T-cell (primary cell): Measurements from ENCODE around the gene KSR1. TPM values are rescaled to one million over a fixed set of nuclear protein-coding genes. Genes with fewer than 3 reads are reported as not detected.

Experiments used
- ATAC-seq, 4 experiments: fragments of 200-7000 bp in 3 of 4; fragments of 150-1000 bp in 1 of 4; cut with Tn5 transposase; replicated peaks in 1 of 4; 1 replicate in 3 of 4; 2 replicates in 1 of 4; pipeline ENCODE4 v1.10.0; 2021; ENCODE audit warnings: moderate library complexity in 3 of 4, mild to moderate bottlenecking in 2 of 4, moderate number of reproducible peaks in 1 of 4
- CTCF ChIA-PET, 2 donors: fragments of 300-600 bp; sonication (Branson Sonifier 250); formaldehyde crosslinking; loops; one replicate each; lab custom pipeline; 2022; ENCODE audit warnings: antibody characterized with exemption in 2 of 2; lab: Charles Lee
- POLR2A ChIA-PET, 2 donors: fragments of 300-600 bp; sonication (Branson Sonifier 250); formaldehyde crosslinking; loops; one replicate each; lab custom pipeline; 2022; ENCODE audit warnings: antibody characterized with exemption in 2 of 2; lab: Charles Lee
- DNase-seq, 35 experiments: peaks; one replicate each; pipeline versions ENCODE4 v3.0.0 to v3.0.0-alpha.2; 2013 to 2023
- H3K27ac ChIP-seq: one replicate; pipeline ENCODE4 v1.5.1; 2013; ENCODE audit warnings: low read length
- H3K27me3 ChIP-seq, 2 experiments: replicated peaks in 1 of 2; 1 replicate in 1 of 2; 2 replicates in 1 of 2; pipeline versions ENCODE4 v1.6.1 to v1.7.0; 2013; ENCODE audit warnings: low read length in 1 of 2, mixed read lengths in 1 of 2; ENCODE audit not compliant: control insufficient read depth in 2 of 2, insufficient read depth in 2 of 2; ENCODE audit errors: extremely low read depth in 1 of 2
- H3K36me3 ChIP-seq, 2 donors: 1 replicate in 1 of 2; 2 replicates in 1 of 2; pipeline versions ENCODE4 v1.6.1 to v1.7.0; 2013; ENCODE audit warnings: low read length in 1 of 2; ENCODE audit not compliant: control insufficient read depth in 2 of 2, insufficient read depth in 1 of 2; ENCODE audit errors: extremely low read depth in 1 of 2
- H3K4me1 ChIP-seq, 2 experiments: 1 replicate in 1 of 2; 2 replicates in 1 of 2; pipeline versions ENCODE4 v1.6.1 to v1.7.0; 2013; ENCODE audit warnings: low read length in 2 of 2, mixed read lengths in 1 of 2; ENCODE audit not compliant: insufficient read depth in 2 of 2, control insufficient read depth in 1 of 2; ENCODE audit errors: extremely low read depth in 1 of 2
- H3K4me3 ChIP-seq, 2 donors: 1 replicate in 1 of 2; 2 replicates in 1 of 2; pipeline versions ENCODE4 v1.5.1 to v1.7.0; 2013; ENCODE audit warnings: mild to moderate bottlenecking in 2 of 2, low read length in 1 of 2, moderate library complexity in 1 of 2; ENCODE audit not compliant: control insufficient read depth in 1 of 2; ENCODE audit errors: extremely low read depth in 1 of 2
- H3K9me3 ChIP-seq: 2 replicates; pipeline ENCODE4 v1.7.0; 2013
- H3K27ac Mint-ChIP-seq, 2 donors: one replicate each; pipeline ENCODE4 v1.8.0; 2020 to 2021; ENCODE audit warnings: mild to moderate bottlenecking in 2 of 2, mixed read lengths in 2 of 2
- H3K27me3 Mint-ChIP-seq, 2 donors: one replicate each; pipeline ENCODE4 v1.8.0; 2021 to 2022; ENCODE audit warnings: mixed read lengths in 2 of 2
- H3K36me3 Mint-ChIP-seq: one replicate; pipeline ENCODE4 v1.8.0; 2021; ENCODE audit warnings: mixed read lengths
- H3K4me1 Mint-ChIP-seq, 3 donors: one replicate each; pipeline ENCODE4 v1.8.0; 2020 to 2022; ENCODE audit warnings: mixed read lengths in 3 of 3, mild to moderate bottlenecking in 1 of 3
- H3K4me3 Mint-ChIP-seq, 3 donors: one replicate each; pipeline ENCODE4 v1.8.0; 2020 to 2022; ENCODE audit warnings: mild to moderate bottlenecking in 3 of 3, mixed read lengths in 3 of 3, moderate library complexity in 3 of 3
- H3K9me3 Mint-ChIP-seq, 3 donors: one replicate each; pipeline ENCODE4 v1.8.0; 2020 to 2022; ENCODE audit warnings: mixed read lengths in 3 of 3
- WGBS: methylation state at CpG from one replicate; pipeline ENCODE4 v1.1.5; 2013; ENCODE audit warnings: missing lambda C conversion rate; ENCODE audit not compliant: insufficient coverage; 5-methylcytosine and 5-hydroxymethylcytosine counted together
- total RNA-seq, 35 experiments: library from RNA in 6 of 35; stranded (reverse) in 6 of 35; fragments of 120-200 nt in 1 of 35; gene quantifications; one replicate each; pipeline versions ENCODE4 v1.2.1 to v1.2.4 and lab custom pipeline; 2013 to 2026

KSR1 gene
- total RNA-seq, 5 donors from 2014 or later (not counting 1 experiment from before 2014, with no cell fraction given) = 26.8 to 35.8 (median 27.6) TPM

DNA sequence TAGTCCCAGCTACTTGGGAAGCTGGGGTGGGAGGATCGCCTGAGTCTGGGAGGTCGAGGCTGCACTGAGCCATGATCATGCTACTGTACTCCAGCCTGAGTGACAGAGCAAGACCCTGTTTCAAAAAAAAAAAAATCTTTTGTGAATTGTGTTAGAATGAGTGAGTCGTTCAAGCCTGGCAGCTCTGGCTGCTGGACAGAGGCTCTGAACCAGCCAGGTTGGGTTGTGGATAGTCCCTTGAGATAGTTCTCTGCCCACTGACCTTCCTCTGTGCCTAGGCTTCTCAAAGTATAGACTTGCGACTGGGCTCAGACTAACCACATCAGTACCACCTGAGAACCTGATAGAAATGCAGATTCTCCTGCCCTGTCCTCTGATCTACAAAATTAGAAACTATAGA is 2.2 kb upstream of the KSR1 start:
- DNase-seq (no peak), ATAC-seq (no peak)
- H3K4me1 ChIP-seq = peaks cover 0 to 25% of the 10 kb centered on the region in 2 experiments
- no peaks in the 10 kb centered on the region for H3K36me3 ChIP-seq
- H3K4me1 Mint-ChIP-seq = peaks cover 17 to 27% (median 23%) of the 10 kb centered on the region in 3 donors
- H3K27me3 Mint-ChIP-seq = no peaks in the 10 kb centered on the region
- no peaks in the 10 kb centered on the region for H3K9me3 Mint-ChIP-seq
- no peak overlapping the region for H3K4me3 ChIP-seq
- WGBS = 83% methylated on average over 1 of the region's 4 CpGs
- CTCF ChIA-PET = no interaction called here
- POLR2A ChIA-PET = no interaction called here
- no peak overlapping the region for H3K4me3 Mint-ChIP-seq
- peaks cover 0 to 2% of the 10 kb centered on the region in 2 experiments for H3K27me3 ChIP-seq
- no peak overlapping the region for H3K27ac ChIP-seq
- no peaks in the 10 kb centered on the region for H3K36me3 Mint-ChIP-seq
- no peaks in the 10 kb centered on the region for H3K9me3 ChIP-seq
- no peak overlapping the region for H3K27ac Mint-ChIP-seq

DNA sequence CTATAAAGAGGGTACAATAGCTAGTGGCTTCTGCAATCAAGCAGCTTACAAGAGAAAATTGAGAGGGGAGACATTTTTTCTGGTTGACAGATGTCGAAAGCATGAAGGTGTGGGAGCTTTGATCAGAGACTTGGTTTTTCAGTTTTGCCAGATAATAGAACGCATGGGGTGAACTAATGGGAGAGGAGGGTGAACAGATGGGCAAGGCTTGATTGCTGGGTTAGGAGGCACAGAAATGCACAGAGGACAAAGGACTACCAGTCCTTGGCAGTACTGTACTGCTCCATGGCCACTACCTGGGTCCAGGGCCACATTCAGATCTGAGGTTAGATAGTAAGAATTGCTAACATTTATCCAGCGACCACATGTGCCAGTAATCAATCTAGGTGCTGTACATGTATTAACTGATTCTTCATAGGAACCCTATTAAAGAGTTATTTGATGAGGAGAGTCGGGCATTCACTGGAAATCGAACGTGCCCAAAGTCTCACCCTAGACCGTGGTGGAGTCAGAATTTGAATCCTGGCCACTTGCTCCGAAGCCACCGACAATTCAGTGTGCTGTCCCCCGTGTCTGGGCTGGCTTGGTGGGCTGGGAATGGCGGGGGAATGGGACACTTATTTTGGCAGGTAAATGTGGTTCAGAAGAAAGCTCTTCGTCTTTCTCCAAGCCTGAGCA is 873 bp upstream of the KSR1 start:
- no peak for DNase-seq
- peak overlapping the region; percentile 47 for H3K27ac ChIP-seq
- H3K27ac Mint-ChIP-seq = peak overlapping the region; percentile 49 to 78
- H3K36me3 Mint-ChIP-seq = no peaks in the 10 kb centered on the region
- no peaks in the 10 kb centered on the region for H3K27me3 Mint-ChIP-seq
- H3K9me3 ChIP-seq = no peaks in the 10 kb centered on the region
- no peaks in the 10 kb centered on the region for H3K36me3 ChIP-seq
- POLR2A ChIA-PET = interaction anchor here (0.5 to 0.7 kb wide), 2 partner anchors 11 to 155 kb away, joined by 3 to 5 read pairs; no protein-coding TSS in a partner anchor
- whole genome bisulfite sequencing = 45% methylated on average over 10 of the region's 12 CpGs
- CTCF ChIA-PET = interaction anchor here (0.6 to 2.7 kb wide), 13 partner anchors 9 to 438 kb away, joined by 3 to 16 read pairs (median 4); no protein-coding TSS in a partner anchor
- ATAC-seq = no peak
- no peaks in the 10 kb centered on the region for H3K9me3 Mint-ChIP-seq
- peaks cover 0 to 25% of the 10 kb centered on the region in 2 experiments for H3K4me1 ChIP-seq
- H3K4me3 ChIP-seq = peak overlapping the region; percentile 51 to 55
- peaks cover 0 to 2% of the 10 kb centered on the region in 2 experiments for H3K27me3 ChIP-seq
- peak overlapping the region; percentile 78 to 95 (median 79) for H3K4me3 Mint-ChIP-seq
- H3K4me1 Mint-ChIP-seq = peaks cover 17 to 31% (median 23%) of the 10 kb centered on the region in 3 donors

DNA sequence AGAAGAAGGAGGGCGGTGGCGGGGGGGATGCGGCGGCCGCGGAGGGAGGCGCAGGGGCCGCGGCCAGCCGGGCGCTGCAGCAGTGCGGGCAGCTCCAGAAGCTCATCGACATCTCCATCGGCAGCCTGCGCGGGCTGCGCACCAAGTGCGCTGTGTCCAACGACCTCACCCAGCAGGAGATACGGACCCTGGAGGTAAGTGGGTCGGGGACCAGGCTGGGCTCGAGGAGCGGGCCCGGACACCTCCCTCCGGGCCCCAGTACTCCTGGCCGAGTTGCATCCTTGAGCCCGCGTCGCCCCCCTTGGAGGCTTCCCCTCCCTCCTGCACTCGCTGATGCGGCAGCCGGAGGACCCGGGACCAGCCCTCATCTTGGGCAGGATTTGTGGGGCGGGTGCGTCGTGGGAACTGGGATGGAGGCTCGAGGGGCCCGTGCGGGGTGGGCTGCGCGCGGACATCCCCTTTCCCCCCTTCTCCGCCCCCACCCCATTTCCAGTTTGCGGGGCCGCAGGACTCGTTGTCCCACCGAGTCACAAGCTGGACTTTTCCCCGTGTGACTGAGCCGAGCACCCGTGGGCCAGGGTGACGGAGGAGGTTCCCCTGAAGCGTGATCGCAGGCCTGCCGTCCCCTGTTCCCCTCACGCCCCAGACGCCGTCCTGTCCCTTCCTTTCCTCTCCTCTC is 572 bp downstream of the KSR1 start:
- Histone ChIP-seq H3K27me3 (peaks cover 0 to 2% of the 10 kb centered on the region in 2 experiments), H3K4me1 (peaks cover 0 to 27% of the 10 kb centered on the region in 2 experiments), H3K4me3 (peak overlapping the region; percentile 60 to 74), H3K27ac (no peak overlapping the region), H3K9me3 (no peaks in the 10 kb centered on the region), H3K36me3 (no peaks in the 10 kb centered on the region)
- Mint-ChIP-seq H3K4me3 (peak overlapping the region; percentile 81 to 95 (median 91)), H3K27me3 (no peaks in the 10 kb centered on the region), H3K9me3 (no peaks in the 10 kb centered on the region), H3K27ac (peak overlapping the region; percentile 37 to 83), H3K36me3 (no peaks in the 10 kb centered on the region), H3K4me1 (peaks cover 20 to 31% (median 23%) of the 10 kb centered on the region in 3 donors)
- CTCF ChIA-PET = interaction anchor here (0.6 to 2.7 kb wide), 7 partner anchors 8 to 143 kb away, joined by 3 to 16 read pairs (median 4); no protein-coding TSS in a partner anchor
- DNase-seq (peak in 5 of 35 experiments; percentile 3 to 33 (median 10)), ATAC-seq (peak in 2 of 4 experiments; percentile 4 to 7)
- POLR2A ChIA-PET = no interaction called here
- WGBS = under 1% methylated on average over 43 of the region's 57 CpGs

DNA sequence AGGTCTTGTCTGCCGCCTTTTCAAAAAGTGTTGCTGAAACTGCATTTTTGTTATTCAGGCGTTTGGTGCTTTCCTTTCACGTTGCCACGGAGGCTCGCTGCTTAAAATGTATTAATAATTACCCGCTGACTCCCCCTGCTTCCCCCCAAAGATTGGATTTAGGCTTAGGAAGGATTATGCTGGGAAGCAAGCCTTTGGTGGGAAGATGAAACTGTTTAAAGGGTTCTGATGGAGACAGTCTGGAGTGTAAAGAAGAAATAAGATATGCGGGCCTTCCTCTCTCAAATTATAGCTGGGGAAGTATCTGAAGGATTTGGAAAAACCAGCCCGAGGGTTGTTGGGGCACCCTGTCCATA is 1.1 kb downstream of the KSR1 start:
- no peaks in the 10 kb centered on the region for H3K36me3 Mint-ChIP-seq
- ChIA-PET POLR2A (no interaction called here), CTCF (interaction anchor here in 1 of 2 donors (0.7 to 2.7 kb wide), 5 partner anchors 10 to 142 kb away, joined by 3 to 16 read pairs (median 3); no protein-coding TSS in a partner anchor)
- H3K4me1 ChIP-seq = peaks cover 0 to 27% of the 10 kb centered on the region in 2 experiments
- no peaks in the 10 kb centered on the region for H3K27me3 Mint-ChIP-seq
- 20% methylated on average over 1 of the region's 8 CpGs for WGBS
- peaks cover 25 to 31% (median 26%) of the 10 kb centered on the region in 3 donors for H3K4me1 Mint-ChIP-seq
- H3K27me3 ChIP-seq = peaks cover 0 to 2% of the 10 kb centered on the region in 2 experiments
- H3K9me3 ChIP-seq = no peaks in the 10 kb centered on the region
- H3K9me3 Mint-ChIP-seq = no peaks in the 10 kb centered on the region
- DNase-seq (no peak), ATAC-seq (no peak)
- no peak overlapping the region for H3K27ac ChIP-seq
- peak overlapping the region; percentile 60 to 74 for H3K4me3 ChIP-seq
- H3K4me3 Mint-ChIP-seq = peak overlapping the region; percentile 81 to 95 (median 91)
- H3K27ac Mint-ChIP-seq = peak overlapping the region; percentile 52 to 83
- no peaks in the 10 kb centered on the region for H3K36me3 ChIP-seq

DNA sequence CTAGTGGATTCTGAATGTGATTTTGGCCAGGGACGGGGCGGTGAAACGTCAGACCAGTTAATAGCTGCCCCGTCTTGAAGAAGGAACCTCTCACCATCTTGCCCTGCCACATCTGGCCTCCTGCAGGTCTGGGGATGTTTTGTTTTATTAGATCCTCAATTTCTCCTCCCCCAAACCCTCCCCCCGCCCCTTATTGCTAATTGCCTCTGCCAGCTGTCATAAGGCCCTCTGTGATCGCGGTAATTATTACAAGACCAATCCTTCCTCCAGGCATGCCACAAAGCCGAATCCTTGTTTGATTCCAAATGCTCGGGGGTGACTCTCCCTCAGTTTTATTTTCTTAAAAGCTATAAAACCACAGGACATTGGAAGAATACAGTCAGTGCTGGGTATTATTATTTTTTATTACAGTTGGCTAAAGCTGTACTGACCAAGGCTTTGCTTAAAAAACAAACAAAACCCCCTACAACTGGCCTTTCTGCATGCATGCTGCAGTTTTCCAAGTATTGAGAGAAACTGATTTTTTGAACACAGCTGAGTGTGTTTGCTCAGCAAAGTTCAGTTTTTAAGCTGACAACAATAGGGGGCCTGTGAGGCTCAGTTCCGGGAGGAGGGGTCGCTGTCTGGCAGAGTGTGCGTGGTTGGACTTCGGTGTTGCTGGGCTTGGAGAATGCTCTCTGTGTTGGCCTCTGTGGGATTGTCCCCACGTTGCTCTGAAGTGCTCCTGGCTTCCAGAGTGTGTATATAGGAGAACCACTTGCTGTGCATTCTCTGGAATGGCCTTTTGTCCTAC is 1.7 kb downstream of the KSR1 start:
- H3K9me3 ChIP-seq = no peaks in the 10 kb centered on the region
- H3K4me3 ChIP-seq = peak overlapping the region in 1 of 2 donors; percentile 74
- ATAC-seq = no peak
- H3K36me3 ChIP-seq = no peaks in the 10 kb centered on the region
- H3K4me3 Mint-ChIP-seq = peak overlapping the region; percentile 81 to 95 (median 91)
- H3K27me3 Mint-ChIP-seq = no peaks in the 10 kb centered on the region
- CTCF ChIA-PET = interaction anchor here in 1 of 2 donors (0.5 to 1.2 kb wide), 5 partner anchors 9 to 142 kb away, joined by 3 to 5 read pairs (median 3); no protein-coding TSS in a partner anchor
- no peak for DNase-seq
- H3K27ac ChIP-seq = no peak overlapping the region
- H3K4me1 ChIP-seq = peaks cover 0 to 27% of the 10 kb centered on the region in 2 experiments
- 84% methylated on average over 5 of the region's 14 CpGs for WGBS
- no peaks in the 10 kb centered on the region for H3K36me3 Mint-ChIP-seq
- peak overlapping the region in 1 of 2 donors; percentile 52 for H3K27ac Mint-ChIP-seq
- POLR2A ChIA-PET = no interaction called here
- peaks cover 25 to 34% (median 29%) of the 10 kb centered on the region in 3 donors for H3K4me1 Mint-ChIP-seq
- no peaks in the 10 kb centered on the region for H3K9me3 Mint-ChIP-seq
- H3K27me3 ChIP-seq = peaks cover 0 to 2% of the 10 kb centered on the region in 2 experiments
